ENCODE measurements around the gene BCL10.
"Not testable (repeated sequence)": the region's sequence is repeated elsewhere in the genome, so short reads cannot be mapped to it uniquely, and the experiment has no call there.

BCL10 gene

DNA sequence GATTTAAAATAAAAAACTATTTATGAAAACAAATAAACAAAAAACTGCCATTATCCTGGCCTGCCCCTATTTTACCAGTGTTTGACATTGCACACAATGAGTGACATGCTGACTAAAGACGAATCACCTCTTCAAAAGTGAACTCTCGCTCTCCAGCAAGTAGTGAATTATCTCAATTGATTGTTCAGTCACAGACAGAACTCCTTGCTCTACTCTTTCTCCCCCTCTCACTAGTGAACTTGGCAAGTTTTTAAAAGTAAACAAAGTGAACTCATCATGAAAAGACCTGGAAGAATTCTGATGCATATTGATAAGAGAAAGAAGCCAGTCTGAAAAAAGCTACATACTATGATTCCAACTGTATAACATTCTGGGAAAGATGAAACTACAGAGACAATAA is 12.3 kb downstream of the BCL10 start:
- no peak for FAIRE-seq

DNA sequence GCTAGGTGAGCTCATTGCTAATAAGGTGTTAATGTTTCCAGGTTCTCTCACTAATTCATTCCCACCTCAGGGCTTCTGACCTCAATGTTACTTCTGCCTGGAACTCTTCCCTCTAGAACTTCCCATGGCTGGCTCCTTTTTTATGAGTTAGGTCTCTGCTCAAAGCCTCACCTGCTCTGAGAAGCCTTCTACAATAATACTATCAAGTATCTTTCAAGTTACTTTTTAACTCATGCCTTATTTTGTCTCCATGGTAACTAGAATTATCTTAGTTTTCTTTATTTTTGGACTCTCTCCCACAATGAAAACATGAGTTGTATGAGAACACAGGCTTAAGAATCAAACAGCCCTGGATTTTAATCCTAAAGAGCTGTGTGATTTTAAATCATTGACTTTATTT is 13.4 kb downstream of the BCL10 start:
- FAIRE-seq: no peak

DNA sequence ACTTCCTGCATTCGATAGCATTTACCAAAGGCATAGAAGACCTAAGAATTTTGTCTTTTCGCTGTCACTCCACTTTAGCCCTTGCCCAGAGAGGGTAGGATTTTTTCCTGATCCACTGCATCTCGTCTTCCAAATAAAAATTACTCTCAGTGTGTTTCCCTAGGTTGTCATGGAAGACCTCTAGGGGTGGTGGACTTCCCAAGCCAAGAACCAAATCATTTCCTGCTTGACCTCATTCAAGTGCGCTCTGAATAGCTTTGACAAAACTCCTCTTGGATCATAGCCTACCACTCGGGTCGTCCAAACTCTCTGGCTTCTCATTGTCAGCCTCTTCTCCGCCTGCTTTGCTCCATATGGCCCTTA is 16.5 kb downstream of the BCL10 start:
- no peak for FAIRE-seq

DNA sequence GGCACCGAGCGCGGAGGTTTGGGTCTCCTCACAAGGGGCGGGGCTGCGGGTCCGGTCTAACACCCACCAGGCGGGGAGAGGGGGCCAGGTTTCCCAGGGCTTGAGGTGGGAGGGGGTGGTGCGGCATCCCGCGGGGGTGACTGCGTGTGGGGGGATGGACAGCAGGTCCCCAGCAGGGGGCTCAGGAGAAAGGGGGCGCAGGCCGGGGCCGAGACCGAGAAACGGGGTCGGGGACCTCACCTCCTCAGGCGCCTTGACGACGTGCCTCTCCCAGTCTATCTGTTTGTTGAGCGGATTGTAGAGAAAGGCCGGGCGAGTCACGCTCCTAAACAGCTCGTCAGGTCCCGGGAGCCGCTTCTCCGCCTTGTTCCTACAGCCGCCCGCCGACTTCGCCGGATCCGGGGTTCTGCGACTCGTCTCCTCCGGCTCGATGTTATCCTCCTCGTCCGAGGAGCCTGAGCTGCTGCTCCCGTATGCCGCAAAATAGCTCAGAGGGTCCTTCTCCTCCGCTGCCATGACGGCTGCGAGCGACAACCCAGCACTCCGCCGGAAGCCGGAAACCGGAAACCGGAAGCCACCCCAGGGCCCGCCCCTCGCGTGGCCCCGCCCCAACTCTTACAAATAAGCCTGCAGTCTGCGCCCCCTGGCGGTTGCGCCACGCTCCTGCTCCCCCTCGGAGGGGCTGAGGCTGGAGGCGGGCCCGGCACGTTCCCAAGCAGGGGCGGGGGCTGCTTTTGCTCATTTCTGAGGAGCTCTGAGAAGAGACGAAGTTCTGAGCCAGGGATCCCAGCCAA is 17.1 kb downstream of the BCL10 start, which contains the start of gene C1orf52:
Gene C1orf52 (minus strand): TSS at position 545 of the 794 bp plus-strand sequence. CDS start 29 bp downstream, at position 516.
- no peak for FAIRE-seq

DNA sequence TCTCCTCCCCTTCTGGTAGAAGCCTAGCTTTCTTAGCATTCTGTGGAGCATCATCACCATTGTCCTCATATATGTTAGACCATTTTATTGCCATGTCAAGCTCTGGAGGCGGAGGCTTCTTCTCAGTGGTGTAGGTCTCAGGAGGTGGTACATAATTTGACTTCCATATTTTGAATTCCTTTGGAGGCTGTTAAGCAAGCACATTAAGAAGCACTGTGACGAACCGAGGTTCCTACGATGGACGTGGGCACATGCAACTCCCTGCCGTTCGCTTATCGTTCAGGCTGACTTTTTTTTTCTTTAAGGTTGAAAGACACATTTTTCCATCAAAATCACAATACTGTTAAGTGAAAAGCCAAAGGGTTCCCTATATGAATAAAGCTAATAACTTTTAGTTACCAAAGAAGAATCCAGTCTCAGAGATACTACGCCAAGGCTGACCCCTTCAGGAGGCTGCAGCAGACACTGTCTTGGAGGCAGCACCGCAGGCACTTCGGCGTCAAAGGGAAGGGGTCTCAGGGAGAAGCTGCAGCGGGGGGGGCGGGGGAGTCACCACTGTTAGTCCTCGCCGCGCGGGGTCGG is 17.8 kb downstream of the BCL10 start:
- no peak for FAIRE-seq

DNA sequence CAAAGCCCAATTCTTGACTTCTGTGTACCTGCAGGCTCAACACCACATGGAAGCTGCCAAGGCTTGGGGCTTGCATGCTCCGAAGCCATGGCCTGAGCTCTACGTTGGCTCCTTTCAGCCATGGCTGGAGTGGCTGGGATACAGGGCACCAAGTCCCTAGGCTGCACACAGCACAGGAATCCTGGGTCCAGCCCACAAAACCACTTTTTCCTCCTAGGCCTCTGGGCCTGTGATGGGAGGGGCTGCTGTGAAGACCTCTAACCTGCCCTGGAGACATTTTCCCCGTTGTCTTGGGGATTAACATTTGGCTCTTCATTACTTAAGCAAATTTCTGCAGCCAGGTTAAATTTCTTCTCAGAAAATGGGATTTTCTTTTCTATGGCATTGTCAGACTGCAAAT is 27.4 kb downstream of the BCL10 start:
- not testable (repeated sequence) for FAIRE-seq

DNA sequence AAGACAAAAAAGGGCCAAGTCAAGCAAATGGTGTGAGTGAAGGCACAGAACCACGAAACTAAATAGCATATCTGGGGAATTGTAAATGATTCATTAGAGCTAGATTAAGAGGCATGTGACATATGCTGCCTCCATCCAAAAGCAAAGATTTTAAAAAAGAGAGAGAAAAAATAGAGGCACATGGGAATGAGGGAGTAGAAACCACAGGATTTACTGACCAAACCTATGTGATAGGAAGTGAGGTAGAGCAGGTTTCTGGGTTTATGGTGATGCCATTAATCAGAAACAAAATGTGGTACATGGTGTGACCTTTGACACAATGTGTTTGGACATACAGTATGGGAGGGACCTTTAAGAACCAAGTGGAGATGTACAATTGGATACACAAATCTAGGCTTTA is 30.5 kb downstream of the BCL10 start:
- FAIRE-seq: no peak

DNA sequence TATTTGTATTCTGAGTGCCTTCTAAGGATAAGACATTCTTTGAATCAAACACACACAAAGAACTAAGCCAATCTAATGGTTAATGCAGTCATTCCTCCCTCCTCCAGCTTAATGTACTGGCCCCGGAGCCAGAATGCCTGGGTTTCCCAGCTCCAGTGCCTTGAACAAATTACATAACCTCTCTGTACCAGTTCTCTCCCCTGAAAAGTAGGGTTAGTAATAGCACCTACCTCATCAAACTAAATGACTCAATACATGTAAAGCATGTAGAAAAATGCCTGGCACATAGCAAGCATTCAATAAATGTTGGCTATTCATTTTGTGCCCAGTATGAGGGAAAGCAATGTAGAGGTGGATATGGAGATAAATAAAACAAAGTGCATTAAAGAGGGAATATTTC is 31.0 kb downstream of the BCL10 start:
- FAIRE-seq: no peak

DNA sequence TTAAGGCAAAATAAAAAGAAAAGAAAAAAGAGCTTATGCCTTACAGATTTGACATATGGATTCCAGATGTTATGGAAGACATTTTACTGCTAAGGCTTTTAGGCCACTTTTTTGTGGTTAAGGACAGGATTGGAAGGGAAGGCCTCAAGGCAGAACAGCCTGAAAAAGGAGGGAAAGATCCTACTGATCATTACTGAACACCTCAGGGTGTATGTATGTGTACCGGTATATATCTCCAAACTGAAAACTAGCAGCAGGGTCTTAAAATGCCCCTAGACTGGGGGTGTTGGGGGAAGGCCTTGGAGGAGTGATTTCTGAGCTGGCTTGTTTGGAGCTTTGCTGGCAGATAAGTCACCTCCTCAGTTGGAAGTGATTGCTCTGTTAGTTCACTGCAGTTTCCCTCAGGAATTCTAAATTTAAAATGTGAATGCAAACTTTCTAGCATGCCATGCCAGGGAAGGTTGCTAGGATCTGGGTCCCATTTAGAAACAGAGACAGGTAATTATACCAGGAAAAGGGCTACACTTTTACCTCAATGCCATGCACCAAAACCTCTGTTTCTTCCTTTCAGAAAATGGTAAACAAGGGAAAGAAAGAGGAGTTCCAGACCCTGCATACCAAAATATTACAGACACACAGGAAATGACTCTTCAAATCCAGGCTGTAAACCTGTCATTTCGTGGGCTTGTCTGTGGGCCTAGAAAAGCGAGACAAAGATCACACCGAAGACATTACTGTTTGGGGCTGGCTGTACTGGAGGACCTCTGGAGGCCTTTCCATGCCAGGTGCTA is 32.0 kb downstream of the BCL10 start:
- FAIRE-seq: no peak

DNA sequence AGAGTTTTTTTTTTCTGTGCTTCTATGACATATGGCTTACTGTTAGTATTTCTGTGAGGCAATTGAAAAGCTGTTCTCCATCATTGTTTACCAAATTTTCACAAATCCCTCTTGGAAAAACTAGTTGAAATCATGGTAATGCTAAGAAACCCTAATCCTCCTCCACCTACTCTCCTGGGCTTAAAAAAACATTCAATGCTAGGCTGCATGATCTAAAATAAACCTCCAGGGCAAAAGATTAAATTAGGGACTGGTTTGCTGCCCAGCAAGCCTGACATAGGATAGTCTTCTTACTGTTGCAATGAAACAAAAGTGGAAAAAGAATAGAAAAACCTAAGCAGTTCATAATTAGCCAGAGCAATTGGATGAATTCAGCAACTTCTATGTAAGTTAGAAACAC is 33.1 kb downstream of the BCL10 start:
- FAIRE-seq: no peak

DNA sequence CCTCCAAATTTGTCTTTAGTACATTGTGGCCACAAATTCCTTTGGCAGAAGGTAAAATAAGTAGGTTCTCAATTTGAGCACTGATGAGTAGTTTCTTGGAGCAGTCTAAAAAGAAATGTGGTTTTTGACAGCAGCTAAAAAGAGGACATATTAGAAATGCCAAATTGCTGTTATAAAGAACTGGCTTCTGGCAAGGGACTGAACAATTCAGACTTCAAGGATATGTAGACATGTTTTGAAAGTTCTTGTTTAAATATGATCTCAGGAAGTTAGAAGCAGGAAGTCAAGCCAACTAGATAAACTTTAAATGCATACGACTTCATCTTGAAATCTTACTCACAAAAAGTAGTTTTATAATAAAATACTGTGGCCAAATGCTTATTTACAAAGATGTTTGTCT is 35.8 kb downstream of the BCL10 start:
- FAIRE-seq: no peak

DNA sequence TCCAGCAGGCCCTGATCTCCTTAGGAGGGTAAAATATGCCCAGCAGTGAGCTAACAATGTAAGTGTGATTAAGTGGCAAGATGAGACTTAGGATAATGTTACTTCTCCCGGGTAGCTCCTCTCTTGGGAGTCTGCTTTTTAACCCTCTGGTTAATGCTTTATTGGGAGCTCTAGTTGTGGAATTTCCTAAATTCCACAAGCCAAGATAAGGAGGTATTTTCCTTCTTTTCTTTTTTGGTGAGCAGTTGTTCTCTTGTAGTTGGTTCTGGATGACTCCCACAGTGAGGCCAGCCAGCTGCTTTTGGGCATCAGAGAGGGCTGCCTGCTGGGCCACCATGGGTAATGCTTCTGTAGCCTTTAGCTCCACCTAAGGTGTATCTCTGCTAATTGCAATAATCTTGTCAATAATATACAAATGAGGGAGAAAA is 36.2 kb downstream of the BCL10 start:
- FAIRE-seq: no peak

DNA sequence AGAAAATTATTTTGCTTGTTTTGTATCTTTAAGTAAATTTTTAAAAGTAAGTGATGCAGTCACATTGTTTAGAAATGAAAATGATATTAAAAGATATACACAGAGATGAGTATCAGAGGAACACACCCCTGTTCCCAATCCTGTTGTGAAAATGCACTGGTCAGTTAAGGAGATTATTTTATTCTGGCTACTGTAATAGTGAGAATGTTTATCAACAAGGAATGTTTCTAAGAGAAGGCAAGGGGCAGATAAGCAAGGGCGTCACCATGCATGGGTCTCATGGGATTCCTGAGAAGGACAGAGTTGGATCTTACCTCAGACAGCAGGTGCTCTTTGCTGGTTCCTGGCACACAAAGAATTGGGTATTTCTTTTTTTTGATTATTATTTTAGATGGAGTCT is 38.8 kb downstream of the BCL10 start:
- no peak for FAIRE-seq

DNA sequence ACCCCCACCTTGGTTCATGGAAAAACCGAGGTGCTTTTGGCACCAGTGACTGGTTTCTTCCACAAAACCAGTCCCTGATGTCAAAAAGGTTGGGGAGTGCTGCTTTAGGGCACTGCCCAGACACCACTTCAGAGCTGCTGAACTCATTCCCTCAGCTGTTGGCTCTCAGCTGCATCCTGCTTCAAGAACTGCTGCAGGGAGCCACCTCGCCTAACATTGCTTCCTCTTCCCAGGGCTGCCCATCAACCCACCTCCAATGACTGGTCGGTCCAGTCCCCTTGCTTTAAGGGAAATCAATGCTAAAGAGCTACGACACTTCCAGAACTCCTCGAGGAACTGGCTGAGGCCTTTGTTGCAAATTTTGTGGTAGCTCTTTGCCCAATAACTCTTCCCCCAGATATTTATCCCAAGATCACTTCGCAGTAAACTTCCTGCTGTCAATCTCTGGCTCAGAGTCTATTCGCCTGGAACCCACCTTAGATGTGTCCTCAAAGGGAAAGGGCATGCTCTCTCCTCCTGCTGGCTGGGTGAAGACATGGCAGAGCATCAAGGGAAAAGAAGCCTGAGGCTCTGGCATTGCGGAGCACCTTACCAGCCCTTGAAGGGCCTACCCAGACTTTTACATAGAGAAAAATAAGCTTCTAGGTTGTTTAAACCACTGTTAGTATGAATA is 46.0 kb downstream of the BCL10 start:
- no peak for FAIRE-seq

DNA sequence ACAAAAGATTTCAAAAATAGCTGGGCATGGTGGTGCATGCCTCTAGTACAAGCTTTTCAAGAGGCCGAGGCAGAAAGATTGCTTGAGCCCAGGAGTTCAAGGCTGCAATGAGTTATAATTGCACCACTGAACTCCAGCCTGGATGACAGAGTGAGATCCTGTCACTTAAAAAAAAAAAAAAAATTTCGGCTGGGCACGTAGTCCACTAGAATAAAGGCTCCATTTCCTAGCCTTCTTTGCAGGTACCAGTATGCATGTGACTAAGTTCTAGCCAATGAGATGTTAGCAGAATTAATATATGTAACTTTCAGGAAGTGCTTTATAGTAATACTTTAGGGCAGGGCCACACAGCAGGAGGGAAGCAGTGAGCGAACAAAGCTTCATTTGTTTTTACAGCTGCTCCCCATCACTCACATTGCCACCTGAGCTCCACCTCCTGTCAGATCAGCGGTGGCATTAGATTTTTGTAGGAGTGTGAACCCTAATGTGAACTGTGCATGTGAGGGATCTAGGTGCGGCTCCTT is 46.8 kb downstream of the BCL10 start:
- no peak for FAIRE-seq

DNA sequence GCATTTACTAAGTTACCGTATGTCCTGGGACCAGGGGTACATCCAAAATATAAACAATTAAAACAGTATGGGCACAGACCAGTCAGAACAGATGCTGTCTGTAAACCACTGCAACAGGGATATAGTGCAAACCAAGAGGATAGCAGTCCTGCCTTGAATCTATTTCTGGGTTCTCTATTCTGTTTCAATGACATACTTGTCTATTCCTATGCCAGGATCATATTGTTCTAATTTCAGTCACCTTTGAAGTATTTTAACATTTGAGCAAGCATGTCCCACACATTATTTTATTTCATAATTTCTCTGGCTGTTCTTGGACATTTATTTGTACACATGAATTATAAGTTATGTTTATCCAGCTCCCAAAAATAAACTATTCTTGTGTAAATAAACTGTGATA is 47.5 kb downstream of the BCL10 start:
- FAIRE-seq: no peak

DNA sequence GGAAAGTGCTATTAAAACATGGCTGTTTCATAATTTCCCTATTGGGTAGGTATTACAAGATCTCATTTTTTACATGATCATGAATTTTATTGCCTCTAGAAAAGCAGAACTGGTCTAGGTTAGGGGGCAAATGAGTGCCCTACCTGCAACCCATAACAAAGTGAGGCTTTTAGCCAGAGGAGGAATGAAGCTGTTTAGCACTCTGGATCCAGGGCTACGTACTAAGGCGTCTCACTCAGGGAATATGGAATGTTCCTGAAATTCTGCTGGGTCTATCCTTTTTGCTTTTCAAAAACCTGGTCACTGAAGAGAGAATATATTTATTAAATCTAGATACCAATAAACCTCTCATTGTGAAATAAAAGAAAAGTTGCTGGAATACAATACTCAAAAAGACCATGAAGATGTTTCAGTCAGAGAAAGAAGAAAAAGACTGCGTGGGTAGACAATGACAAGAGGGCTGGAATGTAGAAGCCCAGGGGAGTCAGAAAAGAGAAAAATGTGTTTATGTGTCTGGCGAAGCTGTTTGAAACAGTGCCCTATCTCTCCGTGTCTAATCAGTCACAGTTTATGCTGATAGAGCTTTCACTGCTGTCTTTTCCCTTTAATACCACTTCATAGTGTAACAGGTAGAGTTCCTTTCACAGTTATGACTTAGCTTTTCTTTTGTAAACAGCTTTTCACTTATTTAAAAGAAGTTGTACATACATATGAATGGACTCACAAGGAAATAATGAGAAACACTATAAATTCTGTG is 50.6 kb downstream of the BCL10 start:
- FAIRE-seq: no peak

DNA sequence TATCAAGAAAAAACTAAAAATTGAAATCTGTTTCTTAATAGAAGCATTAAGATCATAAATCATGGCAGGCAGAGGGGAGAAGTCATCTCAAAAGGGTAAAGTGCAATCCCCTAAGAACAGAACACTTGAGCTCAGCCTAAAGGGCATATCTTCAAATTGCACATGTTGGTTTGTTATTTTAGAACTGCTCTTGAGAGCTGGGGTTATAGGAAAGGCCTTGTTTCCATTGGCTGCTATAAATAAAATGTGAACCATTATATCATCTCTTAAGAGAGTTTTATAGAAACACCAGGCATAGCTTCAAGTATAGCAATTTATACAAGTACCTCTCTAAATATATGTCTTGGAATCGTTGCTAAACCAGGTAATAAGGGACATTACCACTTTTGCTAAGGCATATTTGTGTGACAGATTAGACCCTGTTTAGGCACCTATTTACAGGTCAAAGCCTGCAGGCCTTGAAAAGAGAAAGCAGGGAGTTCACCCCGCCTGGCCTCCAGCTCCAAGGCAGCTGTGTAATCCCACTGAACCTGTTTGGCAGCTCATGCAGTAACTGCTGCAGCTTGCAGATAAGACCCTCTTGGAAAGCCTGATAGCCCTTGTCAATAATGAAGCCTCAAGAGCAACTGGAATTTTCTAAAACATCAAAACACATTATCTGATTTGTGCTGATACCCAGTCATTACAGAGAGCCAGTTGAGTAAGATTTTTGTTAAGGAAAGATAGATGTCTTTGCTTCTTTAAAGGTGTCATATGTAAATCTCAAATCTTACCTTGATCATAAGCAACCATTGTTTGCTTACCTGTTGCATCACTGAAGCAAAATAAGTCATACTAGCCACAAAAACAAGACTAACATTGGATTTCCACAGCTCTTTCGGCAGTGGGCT is 51.5 kb downstream of the BCL10 start:
- FAIRE-seq: no peak

DNA sequence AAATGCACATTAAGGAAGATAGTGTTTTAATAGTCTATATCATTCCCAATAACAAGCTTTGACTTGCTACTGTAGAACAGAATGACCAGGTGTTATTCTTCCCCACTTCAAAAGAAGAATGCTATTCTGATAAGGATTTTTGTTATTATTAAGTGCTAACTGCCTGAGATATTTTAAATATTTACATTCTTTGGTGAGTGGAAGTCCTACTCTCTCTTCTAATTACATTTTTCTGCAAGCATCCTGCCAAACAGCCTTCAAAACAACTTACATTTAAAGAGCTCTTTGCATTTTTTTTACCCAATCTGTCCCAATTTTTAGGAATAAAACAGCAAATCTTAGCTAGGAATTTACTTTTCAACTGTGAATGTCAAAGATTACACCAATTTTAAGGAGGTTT is 52.1 kb downstream of the BCL10 start:
- FAIRE-seq: no peak

DNA sequence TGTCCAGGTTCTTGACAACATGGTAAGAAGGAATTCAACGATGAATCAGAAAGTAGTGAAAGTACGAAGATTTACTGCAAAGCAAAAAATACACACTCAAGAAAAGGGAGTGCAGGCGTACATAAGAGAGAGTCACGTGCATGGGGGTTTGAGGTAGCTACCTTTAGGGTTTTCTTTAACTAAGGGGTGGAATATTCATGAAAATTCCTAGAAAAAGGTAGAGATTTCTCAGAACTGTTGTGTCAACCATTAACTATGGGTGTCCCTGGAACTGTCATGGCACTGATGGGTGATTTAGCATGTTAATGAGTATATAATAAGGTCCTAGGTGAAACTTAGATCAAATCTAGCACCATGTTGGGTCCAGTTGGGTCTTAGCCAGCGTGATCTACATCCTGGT is 53.1 kb downstream of the BCL10 start:
- FAIRE-seq: no peak

DNA sequence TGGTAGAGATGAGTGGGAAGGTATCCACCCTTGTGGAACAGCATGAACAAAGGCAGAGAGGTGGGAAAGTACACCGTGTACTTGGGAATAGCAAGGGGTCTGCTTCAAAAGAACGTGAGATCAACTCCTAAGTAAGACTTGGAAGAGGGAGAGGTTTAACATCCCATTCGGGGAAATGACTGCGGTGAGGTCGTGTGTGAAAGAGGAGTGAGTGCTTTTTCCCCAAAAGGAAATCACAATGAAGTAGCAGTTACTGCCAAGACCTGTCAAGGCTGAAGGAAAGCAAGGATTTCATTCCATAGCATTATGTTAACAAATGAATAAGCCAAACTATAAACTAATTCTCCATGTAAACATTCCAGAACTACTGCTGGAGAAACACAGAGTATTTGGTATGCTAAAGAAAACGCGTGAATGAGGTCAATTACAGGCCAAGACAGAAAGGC is 55.7 kb downstream of the BCL10 start:
- FAIRE-seq: no peak

Data from colon (tissue), 2 donors.